Measurements from ENCODE around the gene ZNF33A. TPM values are rescaled to one million over a fixed set of nuclear protein-coding genes. Genes with fewer than 3 reads are reported as not detected.
"Not testable (repeated sequence)": the region's sequence is repeated elsewhere in the genome, so short reads cannot be mapped to it uniquely, and the experiment has no call there.

The ZNF33A gene
- total and polyA plus RNA-seq, 4 donors = 9.4 to 63.4 (median 18.0) TPM

DNA sequence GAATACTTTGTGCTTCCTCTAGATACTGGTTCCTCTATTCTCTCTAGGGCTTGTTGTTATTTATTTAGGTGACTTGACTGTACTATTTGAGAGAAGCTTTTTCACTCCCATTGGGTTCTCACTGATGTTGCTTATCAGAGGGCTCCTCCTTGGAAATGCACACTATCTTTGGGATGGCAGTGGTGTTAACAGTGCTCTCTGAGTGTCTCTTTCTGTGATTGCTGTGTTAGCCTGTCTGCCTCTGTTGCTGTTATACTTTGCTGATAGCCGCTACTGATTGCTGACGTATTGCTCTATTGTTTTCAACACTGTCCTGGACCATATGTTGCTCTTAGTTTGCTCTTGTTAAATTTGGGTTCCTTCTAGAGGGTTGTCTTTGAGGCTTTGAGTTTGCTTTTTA lies 34.7 kb downstream of the ZNF33A start:
- TF ChIP-seq, protein P1, sequence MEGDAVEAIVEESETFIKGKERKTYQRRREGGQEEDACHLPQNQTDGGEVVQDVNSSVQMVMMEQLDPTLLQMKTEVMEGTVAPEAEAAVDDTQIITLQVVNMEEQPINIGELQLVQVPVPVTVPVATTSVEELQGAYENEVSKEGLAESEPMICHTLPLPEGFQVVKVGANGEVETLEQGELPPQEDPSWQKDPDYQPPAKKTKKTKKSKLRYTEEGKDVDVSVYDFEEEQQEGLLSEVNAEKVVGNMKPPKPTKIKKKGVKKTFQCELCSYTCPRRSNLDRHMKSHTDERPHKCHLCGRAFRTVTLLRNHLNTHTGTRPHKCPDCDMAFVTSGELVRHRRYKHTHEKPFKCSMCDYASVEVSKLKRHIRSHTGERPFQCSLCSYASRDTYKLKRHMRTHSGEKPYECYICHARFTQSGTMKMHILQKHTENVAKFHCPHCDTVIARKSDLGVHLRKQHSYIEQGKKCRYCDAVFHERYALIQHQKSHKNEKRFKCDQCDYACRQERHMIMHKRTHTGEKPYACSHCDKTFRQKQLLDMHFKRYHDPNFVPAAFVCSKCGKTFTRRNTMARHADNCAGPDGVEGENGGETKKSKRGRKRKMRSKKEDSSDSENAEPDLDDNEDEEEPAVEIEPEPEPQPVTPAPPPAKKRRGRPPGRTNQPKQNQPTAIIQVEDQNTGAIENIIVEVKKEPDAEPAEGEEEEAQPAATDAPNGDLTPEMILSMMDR (IDR thresholded peaks at IDR 0.05; ENCODE audit: control extremely low read depth, extremely low read depth) = no peak
- 73 to 100% methylated on average over 2 of the region's 2 CpGs for WGBS, 2 donors

DNA sequence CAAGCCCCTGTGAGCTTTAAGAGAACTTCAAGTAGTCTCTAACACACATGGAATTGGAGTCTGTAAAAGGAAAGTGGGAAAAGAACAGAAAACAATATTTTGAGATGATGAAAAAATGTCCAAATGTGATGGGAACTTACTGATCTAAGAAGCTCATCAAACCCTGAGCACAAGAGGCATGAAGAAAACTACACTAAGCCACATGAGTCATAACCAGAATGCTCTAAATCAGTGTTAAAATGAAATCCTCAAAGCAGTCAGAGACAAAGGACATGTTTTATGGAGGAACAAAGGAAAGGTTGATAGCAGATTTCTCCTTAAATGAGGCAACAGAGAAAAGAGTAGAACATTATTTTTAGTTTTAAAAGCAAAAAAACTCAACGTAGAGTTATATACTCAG lies 37.2 kb downstream of the ZNF33A start:
- Histone ChIP-seq H3K27me3 (ENCODE audit: control insufficient read depth in 3 of 3, insufficient read depth in 3 of 3, low read length in 2 of 3) (no peaks in the 10 kb centered on the region), H3K9me3 (ENCODE audit: control insufficient read depth in 4 of 4, insufficient read depth in 3 of 4, low read length in 3 of 4) (peaks cover 0 to 10% (median 1%) of the 10 kb centered on the region in 4 donors), H3K4me3 (no peak overlapping the region), H3K36me3 (ENCODE audit: control insufficient read depth in 4 of 4, insufficient read depth in 4 of 4, low read length in 4 of 4) (peaks cover 5 to 26% (median 10%) of the 10 kb centered on the region in 4 donors), H3K4me1 (ENCODE audit: control insufficient read depth in 5 of 5, insufficient read depth in 5 of 5, low read length in 5 of 5) (peaks cover 0 to 2% (median 0%) of the 10 kb centered on the region in 5 donors), H3K9ac (ENCODE audit: insufficient read depth in 1 of 2, low read length in 2 of 2) (no peak overlapping the region), H3K27ac (ENCODE audit: low read depth in 1 of 2, low read length in 1 of 2) (no peak overlapping the region)
- TF ChIP-seq, protein P1 (IDR thresholded peaks at IDR 0.05; ENCODE audit: control extremely low read depth, extremely low read depth) = no peak
- DNase-seq = no peak
- 90 to 94% methylated on average over 1 of the region's 1 CpG for WGBS, 2 donors
- ATAC-seq (ENCODE audit: insufficient read depth, low FRiP score) = no peak

More for the DNA sequence above, 34.7 kb downstream of the ZNF33A start:
- Histone ChIP-seq H3K27ac (ENCODE audit: low read depth in 1 of 2, low read length in 1 of 2) (no peak overlapping the region), H3K4me3 (no peak overlapping the region), H3K9ac (ENCODE audit: insufficient read depth in 1 of 2, low read length in 2 of 2) (no peak overlapping the region), H3K36me3 (ENCODE audit: control insufficient read depth in 4 of 4, insufficient read depth in 4 of 4, low read length in 4 of 4) (peaks cover 5 to 22% (median 9%) of the 10 kb centered on the region in 4 donors), H3K27me3 (ENCODE audit: control insufficient read depth in 3 of 3, insufficient read depth in 3 of 3, low read length in 2 of 3) (no peaks in the 10 kb centered on the region), H3K4me1 (ENCODE audit: control insufficient read depth in 5 of 5, insufficient read depth in 5 of 5, low read length in 5 of 5) (peaks cover 0 to 2% (median 0%) of the 10 kb centered on the region in 5 donors), H3K9me3 (ENCODE audit: control insufficient read depth in 4 of 4, insufficient read depth in 3 of 4, low read length in 3 of 4) (peaks cover 0 to 7% (median 0%) of the 10 kb centered on the region in 4 donors)
- no peak for ATAC-seq (ENCODE audit: insufficient read depth, low FRiP score)
- no peak for DNase-seq

DNA sequence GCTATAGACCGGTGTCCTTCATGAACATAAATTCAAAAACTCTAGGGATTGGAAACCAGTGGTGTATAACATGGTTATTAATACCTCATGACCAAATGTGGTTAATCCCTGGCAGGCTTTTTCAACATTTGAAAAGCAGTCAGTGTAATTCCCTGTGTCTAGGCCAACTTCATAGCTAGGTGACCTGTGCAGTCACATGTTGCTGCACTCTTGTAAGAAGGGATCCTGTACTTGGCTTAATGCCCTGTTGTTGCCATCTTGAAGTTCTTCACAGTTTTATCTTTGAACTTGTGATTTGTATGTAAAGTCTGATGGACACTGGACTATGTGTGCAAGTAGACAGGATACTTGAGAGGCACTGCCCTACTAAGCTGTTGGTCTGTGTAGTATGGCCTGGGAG lies 39.7 kb downstream of the ZNF33A start:
- 93 to 100% methylated on average over 1 of the region's 1 CpG for WGBS, 2 donors
- Histone ChIP-seq H3K4me1 (ENCODE audit: control insufficient read depth in 5 of 5, insufficient read depth in 5 of 5, low read length in 5 of 5) (peaks cover 0 to under 1% (median 0%) of the 10 kb centered on the region in 5 donors), H3K9me3 (ENCODE audit: control insufficient read depth in 4 of 4, insufficient read depth in 3 of 4, low read length in 3 of 4) (peaks cover 5 to 12% (median 9%) of the 10 kb centered on the region in 4 donors), H3K9ac (ENCODE audit: insufficient read depth in 1 of 2, low read length in 2 of 2) (no peak overlapping the region), H3K36me3 (ENCODE audit: control insufficient read depth in 4 of 4, insufficient read depth in 4 of 4, low read length in 4 of 4) (peaks cover 6 to 37% (median 21%) of the 10 kb centered on the region in 4 donors), H3K4me3 (no peak overlapping the region), H3K27ac (ENCODE audit: low read depth in 1 of 2, low read length in 1 of 2) (no peak overlapping the region), H3K27me3 (ENCODE audit: control insufficient read depth in 3 of 3, insufficient read depth in 3 of 3, low read length in 2 of 3) (no peaks in the 10 kb centered on the region)
- ATAC-seq (ENCODE audit: insufficient read depth, low FRiP score) (no peak), DNase-seq (no peak)
- TF ChIP-seq, protein P1 (IDR thresholded peaks at IDR 0.05; ENCODE audit: control extremely low read depth, extremely low read depth) = no peak

DNA sequence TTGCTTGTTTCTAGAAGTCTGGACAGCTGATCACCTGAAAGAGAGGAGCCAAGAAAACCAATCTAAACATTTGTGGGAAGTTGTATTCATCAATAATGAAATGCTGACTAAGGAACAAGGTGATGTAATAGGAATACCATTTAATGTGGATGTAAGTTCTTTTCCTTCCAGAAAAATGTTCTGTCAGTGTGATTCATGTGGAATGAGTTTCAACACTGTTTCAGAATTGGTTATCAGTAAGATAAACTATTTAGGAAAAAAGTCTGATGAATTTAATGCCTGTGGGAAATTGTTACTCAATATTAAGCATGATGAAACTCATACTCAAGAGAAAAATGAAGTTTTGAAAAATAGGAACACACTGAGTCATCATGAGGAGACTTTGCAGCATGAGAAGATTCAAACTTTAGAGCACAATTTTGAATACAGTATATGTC lies 43.9 kb downstream of the ZNF33A start:
- ATAC-seq (ENCODE audit: insufficient read depth, low FRiP score) (peak; percentile 41), DNase-seq (no peak)
- Histone ChIP-seq H3K27ac (ENCODE audit: low read depth in 1 of 2, low read length in 1 of 2) (no peak overlapping the region), H3K9me3 (ENCODE audit: control insufficient read depth in 4 of 4, insufficient read depth in 3 of 4, low read length in 3 of 4) (peaks cover 12 to 24% (median 16%) of the 10 kb centered on the region in 4 donors), H3K36me3 (ENCODE audit: control insufficient read depth in 4 of 4, insufficient read depth in 4 of 4, low read length in 4 of 4) (peaks cover 8 to 50% (median 40%) of the 10 kb centered on the region in 4 donors), H3K9ac (ENCODE audit: insufficient read depth in 1 of 2, low read length in 2 of 2) (no peak overlapping the region), H3K4me3 (no peak overlapping the region), H3K4me1 (ENCODE audit: control insufficient read depth in 5 of 5, insufficient read depth in 5 of 5, low read length in 5 of 5) (no peaks in the 10 kb centered on the region), H3K27me3 (ENCODE audit: control insufficient read depth in 3 of 3, insufficient read depth in 3 of 3, low read length in 2 of 3) (no peaks in the 10 kb centered on the region)
- TF ChIP-seq, protein P1 (IDR thresholded peaks at IDR 0.05; ENCODE audit: control extremely low read depth, extremely low read depth) = no peak

DNA sequence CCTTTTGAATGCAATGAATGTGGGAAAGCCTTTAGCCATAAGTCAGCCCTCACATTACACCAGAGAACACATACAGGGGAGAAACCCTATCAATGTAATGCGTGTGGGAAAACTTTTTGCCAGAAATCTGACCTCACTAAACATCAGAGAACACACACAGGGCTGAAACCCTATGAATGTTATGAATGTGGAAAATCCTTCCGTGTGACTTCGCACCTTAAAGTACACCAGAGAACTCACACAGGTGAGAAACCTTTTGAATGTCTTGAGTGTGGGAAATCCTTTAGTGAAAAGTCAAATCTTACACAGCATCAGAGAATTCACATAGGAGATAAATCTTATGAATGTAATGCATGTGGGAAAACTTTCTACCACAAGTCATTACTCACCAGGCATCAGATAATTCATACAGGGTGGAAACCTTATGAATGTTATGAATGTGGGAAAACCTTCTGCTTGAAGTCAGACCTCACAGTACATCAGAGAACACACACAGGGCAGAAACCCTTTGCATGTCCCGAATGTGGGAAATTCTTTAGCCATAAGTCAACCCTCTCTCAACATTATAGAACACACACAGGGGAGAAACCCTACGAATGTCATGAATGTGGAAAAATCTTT lies 44.9 kb downstream of the ZNF33A start:
- WGBS, 2 donors = 97 to 98% methylated on average over 5 of the region's 5 CpGs
- not testable (repeated sequence) for DNase-seq
- peaks cover 11 to 50% (median 39%) of the 10 kb centered on the region in 4 donors for H3K36me3 ChIP-seq (ENCODE audit: control insufficient read depth in 4 of 4, insufficient read depth in 4 of 4, low read length in 4 of 4)

More for the DNA sequence above, 44.9 kb downstream of the ZNF33A start:
- H3K27me3 ChIP-seq (ENCODE audit: control insufficient read depth in 3 of 3, insufficient read depth in 3 of 3, low read length in 2 of 3); ATAC-seq (ENCODE audit: insufficient read depth, low FRiP score); H3K27ac ChIP-seq (ENCODE audit: low read depth in 1 of 2, low read length in 1 of 2); H3K4me3 ChIP-seq; H3K4me1 ChIP-seq (ENCODE audit: control insufficient read depth in 5 of 5, insufficient read depth in 5 of 5, low read length in 5 of 5); H3K9ac ChIP-seq (ENCODE audit: insufficient read depth in 1 of 2, low read length in 2 of 2): not testable (repeated sequence)
- peaks cover 14 to 24% (median 16%) of the 10 kb centered on the region in 4 donors for H3K9me3 ChIP-seq (ENCODE audit: control insufficient read depth in 4 of 4, insufficient read depth in 3 of 4, low read length in 3 of 4)
